Stimulated activated naive CD8-positive, alpha-beta T cell treated with anti-CD3 and anti-CD28 coated beads, Interleukin-15, Interleukin-2, amounts not matched to agents 100 U/mL and 50 U/mL, for 24 hours (primary cell): Measurements from ENCODE around the gene GNG3.

Source experiments
- ATAC-seq: fragments of 150-1000 bp; cut with Tn5 transposase; one replicate; pipeline ENCODE4 v1.10.0; 2021
- DNase-seq: peaks from one replicate; pipeline ENCODE4 v3.0.0; 2021

The GNG3 gene

DNA sequence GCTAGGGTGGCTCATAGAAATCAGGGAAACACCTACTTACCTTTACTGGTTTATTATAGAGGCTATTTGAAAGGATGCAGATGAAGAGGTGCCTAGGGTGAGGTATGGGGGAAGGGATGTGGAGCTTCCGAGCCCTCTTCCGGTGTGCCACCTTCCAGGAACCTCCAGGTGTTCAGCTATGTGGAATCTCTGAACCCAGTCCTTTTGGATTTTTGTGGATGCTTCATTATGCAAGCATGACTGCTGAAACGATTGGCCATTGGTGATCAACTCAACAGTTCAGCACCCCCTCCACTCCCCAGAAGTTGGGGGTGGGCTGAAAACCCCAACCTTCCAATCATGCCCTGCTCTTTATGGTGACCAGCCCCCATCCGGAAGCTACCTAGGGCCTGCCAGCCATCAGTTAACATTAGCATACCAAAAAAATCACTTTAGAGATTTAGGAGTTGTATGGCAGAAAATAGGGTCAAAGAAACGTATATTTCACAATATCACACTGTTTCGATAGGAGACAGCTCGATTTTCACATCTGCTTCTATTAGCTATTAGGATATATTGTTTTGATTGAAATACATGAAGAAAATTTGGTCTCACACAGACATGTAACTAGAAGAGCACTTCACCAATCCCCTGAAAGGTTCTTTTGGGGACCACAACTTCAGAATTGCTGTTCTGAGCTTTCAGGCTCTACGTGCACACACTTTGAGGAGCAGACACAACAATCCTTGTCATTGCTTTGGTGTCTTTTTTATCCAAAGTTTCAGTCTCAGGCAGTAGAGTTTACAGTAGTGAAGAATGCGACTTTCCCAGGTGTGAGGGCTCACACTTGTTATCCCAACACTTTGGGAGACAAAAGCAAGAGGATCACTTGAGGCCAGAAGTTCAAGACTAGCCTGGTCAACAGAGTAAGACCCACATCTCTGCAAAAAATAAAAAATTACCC, 50.6 kb downstream of the GNG3 start:
- DNase-seq (no peak), ATAC-seq (no peak)
